Camera-type eye (tissue), 1 donor: ENCODE data around the gene NTSR1. TPM values are rescaled to one million over a fixed set of nuclear protein-coding genes. Genes with fewer than 3 reads are reported as not detected.

Source experiments
- total RNA-seq: library from RNA; depleted of rRNA; stranded (reverse); fragments of >200 nt; gene quantifications from one replicate; pipeline ENCODE4 v1.2.3, GENCODE V29; 2014

Gene NTSR1
- total RNA-seq = 0.33 TPM

DNA sequence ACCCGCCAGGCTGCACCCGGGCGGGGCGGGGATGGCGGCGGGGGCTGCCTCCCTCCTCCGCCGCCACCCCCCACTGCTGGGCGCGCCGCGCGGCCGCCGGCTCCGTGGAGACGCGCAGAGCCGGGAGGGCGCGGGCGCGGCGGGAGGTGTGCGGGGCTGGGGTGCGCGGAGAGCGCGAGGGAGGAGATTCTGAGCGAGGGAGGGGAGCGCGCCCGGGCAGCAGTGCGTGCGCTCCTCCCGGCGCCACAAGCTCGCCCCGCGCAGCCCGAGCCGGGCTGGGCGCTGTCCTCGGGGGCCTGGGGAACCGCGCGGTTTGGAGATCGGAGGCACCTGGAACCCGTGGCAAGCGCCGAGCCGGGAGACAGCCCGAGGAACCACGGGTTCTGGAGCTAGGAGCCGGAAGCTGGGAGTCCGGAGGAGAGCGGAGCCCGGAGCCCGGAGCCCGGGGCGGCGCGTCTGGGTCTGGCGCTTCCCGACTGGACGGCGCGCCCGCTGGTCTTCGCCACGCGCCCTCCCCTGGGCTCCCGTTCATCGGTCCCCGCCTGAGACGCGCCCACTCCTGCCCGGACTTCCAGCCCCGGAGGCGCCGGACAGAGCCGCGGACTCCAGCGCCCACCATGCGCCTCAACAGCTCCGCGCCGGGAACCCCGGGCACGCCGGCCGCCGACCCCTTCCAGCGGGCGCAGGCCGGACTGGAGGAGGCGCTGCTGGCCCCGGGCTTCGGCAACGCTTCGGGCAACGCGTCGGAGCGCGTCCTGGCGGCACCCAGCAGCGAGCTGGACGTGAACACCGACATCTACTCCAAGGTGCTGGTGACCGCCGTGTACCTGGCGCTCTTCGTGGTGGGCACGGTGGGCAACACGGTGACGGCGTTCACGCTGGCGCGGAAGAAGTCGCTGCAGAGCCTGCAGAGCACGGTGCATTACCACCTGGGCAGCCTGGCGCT, at the start of gene NTSR1:
Gene NTSR1 (plus strand): TSS at position 246 of the 946 bp plus-strand sequence. CDS start 372 bp downstream, at position 618.

GRCh38 chr20:62804627-62805154, 96.1 kb downstream of the NTSR1 start, which contains the start of gene OGFR:
OGFR (plus strand) TSS chr20:62804835; CDS start chr20:62804860, 25 bp downstream.

Other genes starting within 250 kb of the NTSR1 start
- gene GATA5, start 232.8 kb upstream of the NTSR1 start, total RNA-seq = not detected
- gene SLCO4A1, start 66.3 kb upstream of the NTSR1 start, total RNA-seq = 8.0 TPM
- 18.0 TPM for gene MRGBP, start 87.6 kb downstream of the NTSR1 start, total RNA-seq
- gene OGFR, start 96.0 kb downstream of the NTSR1 start, total RNA-seq = 33.9 TPM
- 134 TPM for gene COL9A3, start 108.2 kb downstream of the NTSR1 start, total RNA-seq
- gene TCFL5, start 153.0 kb downstream of the NTSR1 start, total RNA-seq = 14.0 TPM
- 78.8 TPM for gene DIDO1, start 217.7 kb downstream of the NTSR1 start, total RNA-seq
- gene GID8, start 229.3 kb downstream of the NTSR1 start, total RNA-seq = 40.5 TPM
- gene SLC17A9, start 243.9 kb downstream of the NTSR1 start, total RNA-seq = 4.6 TPM